H1 (cell line): ENCODE measurements around the gene RBFA.

Source experiments
- E2F6 ChIP-seq: IDR thresholded peaks from 2 replicates; pipeline ENCODE4 v1.6.1; 2012; ENCODE audit warnings: inconsistent platforms
- EP300 ChIP-seq, 2 experiments: IDR thresholded peaks; 1 replicate in 1 of 2; 2 replicates in 1 of 2; pipeline ENCODE4 v1.6.1; 2011 to 2012; ENCODE audit warnings: low read depth in 2 of 2, low read length in 2 of 2, mild to moderate bottlenecking in 2 of 2, borderline replicate concordance in 1 of 2, inconsistent platforms in 1 of 2, moderate library complexity in 1 of 2
- EZH2 ChIP-seq: fragments of 200-600 bp; sonication (generic); IDR thresholded peaks from 2 replicates; pipeline ENCODE4 v1.7.1; 2012; ENCODE audit warnings: low read depth, mild to moderate bottlenecking, moderate library complexity, low read length, inconsistent platforms; ENCODE audit not compliant: severe bottlenecking
- USF2 ChIP-seq: IDR thresholded peaks from 2 replicates; pipeline ENCODE4 v1.6.1; 2011; ENCODE audit warnings: low read length, improper control_type of control experiment
- TF ChIP-seq, protein P1 (sequence below), 3 experiments: IDR thresholded peaks; 1 replicate in 2 of 3; 2 replicates in 1 of 3; pipeline versions ENCODE4 v1.5.1 to v1.6.1; 2011; ENCODE audit warnings: low read length in 3 of 3, mild to moderate bottlenecking in 3 of 3, inconsistent platforms in 2 of 3, low read depth in 1 of 3, moderate library complexity in 1 of 3; ENCODE audit not compliant: insufficient read depth in 1 of 3; ENCODE audit errors: control extremely low read depth in 1 of 3

- TF ChIP-seq E2F6 (no peak), USF2 (no peak), EP300 (IDR thresholded peaks at IDR 0.05; ENCODE audit: borderline replicate concordance in 1 of 2, low read depth in 2 of 2, low read length in 2 of 2) (no peak), EZH2 (no peak)
- TF ChIP-seq, protein P1, sequence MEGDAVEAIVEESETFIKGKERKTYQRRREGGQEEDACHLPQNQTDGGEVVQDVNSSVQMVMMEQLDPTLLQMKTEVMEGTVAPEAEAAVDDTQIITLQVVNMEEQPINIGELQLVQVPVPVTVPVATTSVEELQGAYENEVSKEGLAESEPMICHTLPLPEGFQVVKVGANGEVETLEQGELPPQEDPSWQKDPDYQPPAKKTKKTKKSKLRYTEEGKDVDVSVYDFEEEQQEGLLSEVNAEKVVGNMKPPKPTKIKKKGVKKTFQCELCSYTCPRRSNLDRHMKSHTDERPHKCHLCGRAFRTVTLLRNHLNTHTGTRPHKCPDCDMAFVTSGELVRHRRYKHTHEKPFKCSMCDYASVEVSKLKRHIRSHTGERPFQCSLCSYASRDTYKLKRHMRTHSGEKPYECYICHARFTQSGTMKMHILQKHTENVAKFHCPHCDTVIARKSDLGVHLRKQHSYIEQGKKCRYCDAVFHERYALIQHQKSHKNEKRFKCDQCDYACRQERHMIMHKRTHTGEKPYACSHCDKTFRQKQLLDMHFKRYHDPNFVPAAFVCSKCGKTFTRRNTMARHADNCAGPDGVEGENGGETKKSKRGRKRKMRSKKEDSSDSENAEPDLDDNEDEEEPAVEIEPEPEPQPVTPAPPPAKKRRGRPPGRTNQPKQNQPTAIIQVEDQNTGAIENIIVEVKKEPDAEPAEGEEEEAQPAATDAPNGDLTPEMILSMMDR (IDR thresholded peaks at IDR 0.05; ENCODE audit: control extremely low read depth in 1 of 3, insufficient read depth in 1 of 3, low read depth in 1 of 3, low read length in 3 of 3): no peak
Measured at GRCh38 chr18:80067321-80067720, 33.1 kb downstream of the RBFA start.
